ENCODE measurements around the gene DPF1.

DNA sequence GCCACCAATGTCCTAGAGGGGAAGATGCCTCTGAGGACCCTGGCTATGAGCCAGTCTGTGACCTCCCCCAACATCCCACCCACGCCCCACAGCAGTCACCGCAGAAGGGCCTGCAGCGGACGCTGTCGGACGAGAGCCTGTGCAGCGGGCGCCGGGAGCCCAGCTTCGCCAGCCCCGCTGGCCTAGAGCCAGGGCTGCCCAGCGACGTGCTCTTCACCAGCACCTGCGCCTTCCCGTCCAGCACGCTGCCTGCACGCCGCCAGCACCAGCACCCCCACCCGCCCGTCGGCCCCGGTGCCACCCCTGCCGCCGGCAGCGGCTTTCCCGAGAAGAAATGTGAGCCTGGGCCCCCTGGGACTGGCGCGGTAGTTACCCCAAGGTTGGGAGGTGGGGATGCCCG, 30.6 kb downstream of the DPF1 start:
- TF ChIP-seq, protein P1, sequence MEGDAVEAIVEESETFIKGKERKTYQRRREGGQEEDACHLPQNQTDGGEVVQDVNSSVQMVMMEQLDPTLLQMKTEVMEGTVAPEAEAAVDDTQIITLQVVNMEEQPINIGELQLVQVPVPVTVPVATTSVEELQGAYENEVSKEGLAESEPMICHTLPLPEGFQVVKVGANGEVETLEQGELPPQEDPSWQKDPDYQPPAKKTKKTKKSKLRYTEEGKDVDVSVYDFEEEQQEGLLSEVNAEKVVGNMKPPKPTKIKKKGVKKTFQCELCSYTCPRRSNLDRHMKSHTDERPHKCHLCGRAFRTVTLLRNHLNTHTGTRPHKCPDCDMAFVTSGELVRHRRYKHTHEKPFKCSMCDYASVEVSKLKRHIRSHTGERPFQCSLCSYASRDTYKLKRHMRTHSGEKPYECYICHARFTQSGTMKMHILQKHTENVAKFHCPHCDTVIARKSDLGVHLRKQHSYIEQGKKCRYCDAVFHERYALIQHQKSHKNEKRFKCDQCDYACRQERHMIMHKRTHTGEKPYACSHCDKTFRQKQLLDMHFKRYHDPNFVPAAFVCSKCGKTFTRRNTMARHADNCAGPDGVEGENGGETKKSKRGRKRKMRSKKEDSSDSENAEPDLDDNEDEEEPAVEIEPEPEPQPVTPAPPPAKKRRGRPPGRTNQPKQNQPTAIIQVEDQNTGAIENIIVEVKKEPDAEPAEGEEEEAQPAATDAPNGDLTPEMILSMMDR (conservative IDR thresholded peaks at IDR 0.05 in 1 of 2, IDR thresholded peaks at IDR 0.05 in 1 of 2; ENCODE audit: low read depth in 1 of 2, low read length in 2 of 2), result no peak
- no peak for TF ChIP-seq EZH2 (IDR thresholded peaks at IDR 0.05; ENCODE audit: low read length, missing control alignments)
